SK-N-MC (cell line): ENCODE results near the gene SLC1A6.

Experiments
- DNase-seq: peaks from one replicate; pipeline ENCODE4 v3.0.0-alpha.2; 2011; ENCODE audit warnings: low read depth, low spot score
- H3K27ac ChIP-seq: fragments of 200-600 bp; sonication (generic); 2 replicates; pipeline ENCODE4 v1.5.1; 2016; ENCODE audit warnings: mixed run types
- H3K36me3 ChIP-seq: fragments of 200-600 bp; sonication (generic); 2 replicates; pipeline ENCODE4 v1.6.1; 2017; ENCODE audit warnings: antibody characterized with exemption, low read length, mixed read lengths; ENCODE audit not compliant: insufficient read depth
- H3K4me3 ChIP-seq: fragments of 200-600 bp; sonication (generic); 2 replicates; pipeline ENCODE4 v1.5.1; 2016
- H3K9ac ChIP-seq: fragments of 200-600 bp; sonication (generic); 2 replicates; pipeline ENCODE4 v1.8.0; 2017; ENCODE audit warnings: mixed run types, mixed read lengths; ENCODE audit not compliant: insufficient read length
- H3K9me3 ChIP-seq: fragments of 200-600 bp; sonication (generic); 2 replicates; pipeline ENCODE4 v1.6.1; 2017; ENCODE audit warnings: low read depth, mild to moderate bottlenecking, antibody characterized with exemption, low read length, moderate library complexity, mixed read lengths
- EZH2 ChIP-seq: fragments of 200-600 bp; sonication (generic); IDR thresholded peaks from one replicate; pipeline ENCODE4 v1.6.1; 2017; ENCODE audit warnings: antibody characterized with exemption
- FOXP2 ChIP-seq: optimal IDR thresholded peaks from 2 replicates; pipeline ENCODE3; 2011; ENCODE audit warnings: mild to moderate bottlenecking, moderate library complexity; ENCODE audit not compliant: insufficient read depth; ENCODE audit errors: extremely low read length, control extremely low read depth
- POLR2AphosphoS5 ChIP-seq: IDR thresholded peaks from 2 replicates; pipeline ENCODE4 v1.6.1; 2012; ENCODE audit warnings: mild to moderate bottlenecking, low read depth, low read length, borderline replicate concordance

SLC1A6 gene

GRCh38 chr19:14906711-14907110, 73.0 kb downstream of the SLC1A6 start:
- no peak overlapping the region for H3K4me3 ChIP-seq
- DNase-seq = no peak
- no peaks in the 10 kb centered on the region for H3K9me3 ChIP-seq
- H3K27ac ChIP-seq = no peak overlapping the region
- TF ChIP-seq POLR2AphosphoS5 (no peak), FOXP2 (no peak), EZH2 (no peak)
- H3K36me3 ChIP-seq = no peaks in the 10 kb centered on the region
- no peak overlapping the region for H3K9ac ChIP-seq

- no peak for TF ChIP-seq FOXP2
- TF ChIP-seq EZH2 = no peak
- TF ChIP-seq POLR2AphosphoS5 = no peak
- DNase-seq = no peak
- no peaks in the 10 kb centered on the region for H3K36me3 ChIP-seq
- H3K4me3 ChIP-seq = no peak overlapping the region
- H3K9ac ChIP-seq = no peak overlapping the region
- H3K27ac ChIP-seq = no peak overlapping the region
- H3K9me3 ChIP-seq = no peaks in the 10 kb centered on the region
These were observed 77.9 kb downstream of the SLC1A6 start for GRCh38 chr19:14901675-14902260.
